ENCODE data around the gene ACOT7.
"Not testable (repeated sequence)": the region's sequence is repeated elsewhere in the genome, so short reads cannot be mapped to it uniquely, and the experiment has no call there.

Gene ACOT7

GRCh38 chr1:6397844-6398441, 4.4 kb upstream of the ACOT7 start:
- no peak overlapping the region for H3K4me3 ChIP-seq (replicated peaks; ENCODE audit: insufficient read depth, low read length)
- no peaks in the 10 kb centered on the region for H3K27me3 ChIP-seq (ENCODE audit: insufficient read depth, poor library complexity, severe bottlenecking)
- H3K27ac ChIP-seq (replicated peaks) = no peak overlapping the region
- TF ChIP-seq SPI1 (IDR thresholded peaks at IDR 0.05; ENCODE audit: borderline replicate concordance, low read depth) = no peak
- TF ChIP-seq REST (IDR thresholded peaks at IDR 0.05; ENCODE audit: insufficient replicate concordance, low read depth) = no peak
- no peak for TF ChIP-seq GABPA (IDR thresholded peaks at IDR 0.05; ENCODE audit: low read depth)
- TF ChIP-seq CTCF (IDR thresholded peaks at IDR 0.05; ENCODE audit: insufficient read depth, low read length) = no peak
- no peak for TF ChIP-seq POLR2AphosphoS5 (IDR thresholded peaks at IDR 0.05; ENCODE audit: low read depth)
- no peak for DNase-seq (ENCODE audit: low read depth in 1 of 2, low spot score in 1 of 2)

GRCh38 chr1:6396998-6397397, 3.4 kb upstream of the ACOT7 start:
- no peaks in the 10 kb centered on the region for H3K27me3 ChIP-seq (ENCODE audit: insufficient read depth, poor library complexity, severe bottlenecking)
- no peak for DNase-seq (ENCODE audit: low read depth in 1 of 2, low spot score in 1 of 2)
- H3K27ac ChIP-seq (replicated peaks) = no peak overlapping the region
- no peak for TF ChIP-seq CTCF (IDR thresholded peaks at IDR 0.05; ENCODE audit: insufficient read depth, low read length)
- H3K4me3 ChIP-seq (replicated peaks; ENCODE audit: insufficient read depth, low read length) = no peak overlapping the region

- H3K4me3 ChIP-seq (replicated peaks; ENCODE audit: insufficient read depth, low read length); H3K27ac ChIP-seq (replicated peaks); H3K27me3 ChIP-seq (ENCODE audit: insufficient read depth, poor library complexity, severe bottlenecking); DNase-seq (ENCODE audit: low read depth in 1 of 2, low spot score in 1 of 2): not testable (repeated sequence)
These were observed 2.2 kb upstream of the ACOT7 start for GRCh38 chr1:6395781-6396244.

DNA sequence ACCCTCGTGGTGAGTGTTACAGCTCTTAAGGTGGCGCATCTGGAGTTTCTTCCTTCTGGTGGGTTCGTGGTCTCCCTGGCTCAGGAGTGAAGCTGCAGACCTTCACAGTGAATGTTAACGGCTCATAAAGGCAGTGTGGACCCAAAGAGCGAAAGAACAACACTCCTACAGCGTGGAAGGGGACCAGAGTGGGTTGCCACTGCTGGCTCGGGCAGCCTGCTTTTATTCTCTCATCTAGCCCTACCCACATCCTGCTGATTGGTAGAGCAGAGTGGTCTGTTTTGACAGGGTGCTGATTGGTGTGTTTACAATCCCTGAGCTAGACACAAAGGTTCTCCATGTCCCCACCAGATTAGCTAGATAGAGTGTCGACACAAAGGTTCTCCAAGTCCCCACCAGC, 1.6 kb upstream of the ACOT7 start:
- not testable (repeated sequence) for H3K27ac ChIP-seq (replicated peaks); H3K4me3 ChIP-seq (replicated peaks; ENCODE audit: insufficient read depth, low read length); DNase-seq (ENCODE audit: low read depth in 1 of 2, low spot score in 1 of 2); H3K27me3 ChIP-seq (ENCODE audit: insufficient read depth, poor library complexity, severe bottlenecking)

GRCh38 chr1:6392809-6393399, 663 bp downstream of the ACOT7 start:
- Histone ChIP-seq H3K27me3 (ENCODE audit: insufficient read depth, poor library complexity, severe bottlenecking) (no peaks in the 10 kb centered on the region), H3K27ac (replicated peaks) (peak overlapping the region; percentile 41), H3K4me3 (replicated peaks; ENCODE audit: insufficient read depth, low read length) (peak overlapping the region; percentile 67)
- TF ChIP-seq CTCF (IDR thresholded peaks at IDR 0.05; ENCODE audit: insufficient read depth, low read length) (no peak), POLR2AphosphoS5 (IDR thresholded peaks at IDR 0.05; ENCODE audit: low read depth) (no peak), GABPA (IDR thresholded peaks at IDR 0.05; ENCODE audit: low read depth) (no peak), SPI1 (IDR thresholded peaks at IDR 0.05; ENCODE audit: borderline replicate concordance, low read depth) (no peak), REST (IDR thresholded peaks at IDR 0.05; ENCODE audit: insufficient replicate concordance, low read depth) (no peak)
- no peak for DNase-seq (ENCODE audit: low read depth in 1 of 2, low spot score in 1 of 2)

All from HL-60 (cell line).